ENCODE measurements around the gene IL26.
A peak's percentile ranks its signal among the peaks of the same experiment; 100 is the strongest.
"Not testable (repeated sequence)": the region's sequence is repeated elsewhere in the genome, so short reads cannot be mapped to it uniquely, and the experiment has no call there.

IL26 gene

GRCh38 chr12:68200854-68201253 is 24.8 kb downstream of the IL26 start:
- no peak for FAIRE-seq
- no peak for DNase-seq (ENCODE audit: low spot score)

GRCh38 chr12:68199127-68199526 is 26.5 kb downstream of the IL26 start:
- DNase-seq (ENCODE audit: low spot score): no peak
- no peak for FAIRE-seq

DNA sequence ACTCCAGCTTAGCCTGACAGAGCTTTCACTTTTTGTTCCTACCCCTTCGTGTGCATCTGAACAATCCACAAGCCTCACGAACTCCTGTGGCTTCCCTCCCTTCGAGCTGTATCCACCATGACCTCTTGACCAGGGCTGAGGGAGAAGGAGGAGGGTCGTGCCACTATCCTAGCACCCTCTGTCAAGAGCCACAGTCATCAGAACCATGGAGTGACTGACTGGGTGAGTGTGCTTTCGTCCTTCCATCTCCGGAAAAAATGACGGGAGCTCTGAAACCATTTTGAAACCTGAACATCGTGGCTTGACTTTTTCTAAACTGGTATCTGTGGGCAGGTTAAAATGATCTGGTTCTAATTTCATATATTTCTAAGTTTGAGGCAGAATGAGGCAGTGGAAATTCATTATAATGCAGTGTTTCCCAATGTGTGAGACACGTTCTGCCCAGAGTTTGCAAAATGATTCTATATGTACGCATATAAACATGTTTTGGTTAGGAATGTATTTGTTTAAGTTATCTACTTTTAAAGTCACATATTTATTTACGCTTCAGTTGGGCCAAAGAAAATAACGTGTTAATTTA is 27.0 kb downstream of the IL26 start:
- FAIRE-seq (no peak), DNase-seq (ENCODE audit: low spot score) (no peak)

DNA sequence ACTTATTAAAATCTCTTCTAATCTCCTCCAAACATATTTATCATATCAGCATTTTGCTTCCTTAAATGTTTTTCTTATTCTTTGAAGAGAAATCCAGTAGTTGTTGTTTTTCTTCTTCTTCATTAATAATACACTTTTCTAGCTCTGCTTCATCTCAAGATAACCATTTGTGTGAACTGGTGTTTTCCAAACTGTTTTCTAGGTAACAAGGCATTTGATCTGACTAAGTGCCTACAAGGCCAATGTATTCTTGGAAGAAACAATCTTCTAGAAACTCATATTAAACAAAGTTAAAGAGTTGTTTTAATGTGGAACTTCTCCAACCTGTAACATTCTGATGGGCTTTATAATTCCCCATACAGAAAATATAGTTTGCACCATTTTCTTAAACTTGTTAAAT is 35.3 kb downstream of the IL26 start:
- FAIRE-seq: no peak
- DNase-seq (ENCODE audit: low spot score): no peak

- DNase-seq (ENCODE audit: low spot score): peak; percentile 61
- FAIRE-seq: no peak
These were observed 35.8 kb downstream of the IL26 start for GRCh38 chr12:68189821-68190242.

- DNase-seq (ENCODE audit: low spot score) (no peak), FAIRE-seq (no peak)
These were observed 40.0 kb downstream of the IL26 start for GRCh38 chr12:68185598-68185997.

- DNase-seq (ENCODE audit: low spot score) (no peak), FAIRE-seq (no peak)
These were observed 44.5 kb downstream of the IL26 start for GRCh38 chr12:68180792-68181744.

- DNase-seq (ENCODE audit: low spot score): no peak
- no peak for FAIRE-seq
These were observed 46.7 kb downstream of the IL26 start for GRCh38 chr12:68178774-68179439.

- FAIRE-seq (no peak), DNase-seq (ENCODE audit: low spot score) (no peak)
These were observed 47.4 kb downstream of the IL26 start for GRCh38 chr12:68178184-68178583.

GRCh38 chr12:68177562-68177961 is 48.0 kb downstream of the IL26 start:
- FAIRE-seq (no peak), DNase-seq (ENCODE audit: low spot score) (no peak)

DNA sequence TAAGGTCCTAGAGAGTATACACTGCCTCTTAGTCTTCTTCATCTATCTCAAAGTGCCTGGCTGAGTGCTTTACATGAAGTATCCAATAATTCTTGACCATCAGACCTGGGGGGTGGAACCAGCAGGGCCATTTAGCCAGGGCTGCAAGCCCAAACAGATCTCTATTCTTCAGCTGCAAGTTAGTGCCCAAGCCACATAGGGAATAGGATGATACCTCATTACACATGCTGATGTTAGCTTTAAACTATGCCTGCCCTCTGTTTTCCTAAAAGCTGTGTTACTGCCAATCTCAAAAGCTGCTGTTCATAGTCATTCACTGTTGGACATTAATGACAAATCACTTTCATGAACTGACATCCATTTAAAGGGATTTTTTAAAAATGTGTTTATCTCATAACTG is 49.4 kb downstream of the IL26 start:
- no peak for FAIRE-seq
- DNase-seq (ENCODE audit: low spot score): no peak

- FAIRE-seq (no peak), DNase-seq (ENCODE audit: low spot score) (no peak)
These were observed 50.0 kb downstream of the IL26 start for GRCh38 chr12:68175557-68176061.

GRCh38 chr12:68174761-68175160 is 50.8 kb downstream of the IL26 start:
- not testable (repeated sequence) for DNase-seq (ENCODE audit: low spot score); FAIRE-seq

DNA sequence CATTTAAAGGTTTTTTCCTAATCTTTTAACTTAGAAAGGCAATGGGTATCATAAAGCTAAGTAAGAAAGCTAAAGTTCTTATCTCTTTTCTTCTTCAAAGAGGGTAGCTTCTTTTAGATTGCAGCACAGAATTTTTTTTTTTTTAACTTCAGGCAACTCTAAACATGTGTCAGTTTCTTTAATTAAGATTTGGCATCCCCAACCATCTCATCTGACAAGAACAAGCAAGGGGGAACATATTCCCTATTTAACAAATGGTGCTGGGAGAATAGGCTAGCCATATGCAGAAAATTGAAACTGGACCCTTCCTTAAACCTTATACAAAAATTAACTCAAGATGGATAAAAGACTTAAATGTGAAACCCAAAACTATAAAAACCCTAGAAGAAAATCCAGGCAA is 51.8 kb downstream of the IL26 start:
- DNase-seq (ENCODE audit: low spot score): no peak
- no peak for FAIRE-seq

DNA sequence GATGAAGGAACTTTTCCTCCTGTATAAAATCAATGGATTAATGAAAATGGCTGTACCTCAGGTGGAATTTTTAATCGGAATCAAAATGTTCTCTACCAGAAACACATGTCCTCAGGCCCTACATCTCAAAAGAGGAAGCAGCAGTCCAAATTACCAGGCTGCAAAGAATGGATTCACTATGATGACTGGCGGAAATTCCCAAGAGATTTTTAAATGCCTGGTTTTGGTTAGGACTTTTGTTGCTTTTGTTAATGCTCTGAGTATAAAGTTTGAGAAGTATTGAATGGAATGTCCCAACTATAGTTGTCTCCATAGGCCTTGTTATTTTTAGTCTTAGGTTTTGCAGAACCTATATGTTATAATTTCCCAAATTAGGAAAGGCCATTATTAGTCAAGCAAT is 54.9 kb downstream of the IL26 start:
- DNase-seq (ENCODE audit: low spot score) (no peak), FAIRE-seq (no peak)

GRCh38 chr12:68169213-68169889 is 56.3 kb downstream of the IL26 start:
- FAIRE-seq (no peak), DNase-seq (ENCODE audit: low spot score) (no peak)

GRCh38 chr12:68166317-68166831 is 59.2 kb downstream of the IL26 start:
- no peak for FAIRE-seq
- DNase-seq (ENCODE audit: low spot score): no peak

DNA sequence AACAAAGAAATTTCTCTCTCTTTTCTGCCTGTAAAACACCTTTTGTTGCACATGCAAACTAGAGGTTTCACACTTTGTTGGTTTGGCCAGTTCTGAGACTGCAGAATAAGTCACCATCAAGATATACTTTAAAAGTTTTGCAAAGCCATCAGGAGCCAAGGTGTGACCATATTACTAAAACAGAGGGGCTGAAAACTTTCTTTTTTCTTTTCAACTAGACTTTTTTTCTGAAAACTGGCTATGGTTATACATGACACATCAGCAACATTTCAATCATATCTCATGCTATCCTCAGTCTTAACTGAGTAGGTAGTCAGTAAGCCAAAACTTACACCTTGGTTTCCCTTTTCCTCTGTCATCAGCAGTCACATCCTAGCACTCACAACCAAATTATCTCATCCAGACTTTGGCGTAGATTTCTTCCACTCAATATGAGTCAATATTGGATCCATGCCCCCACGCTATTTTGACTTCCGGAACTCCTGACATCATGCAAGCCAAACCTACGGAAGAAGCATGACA is 62.0 kb downstream of the IL26 start:
- DNase-seq (ENCODE audit: low spot score): no peak
- no peak for FAIRE-seq

- DNase-seq (ENCODE audit: low spot score): peak; percentile 53
- FAIRE-seq: no peak
These were observed 63.2 kb downstream of the IL26 start for GRCh38 chr12:68162374-68162773.

- no peak for DNase-seq (ENCODE audit: low spot score)
- FAIRE-seq: no peak
These were observed 65.8 kb downstream of the IL26 start, which contains the start of gene IFNG for GRCh38 chr12:68159681-68160304. Gene IFNG, minus strand, starts transcription at chr12:68159740. Its CDS starts 125 bp downstream, at chr12:68159615.
